Thyroid gland (tissue), 4 donors: ENCODE measurements around the gene PLCG2. TPM values are rescaled to one million over a fixed set of nuclear protein-coding genes. Genes with fewer than 3 reads are reported as not detected.

Experiments
- DNase-seq, 2 donors: peaks; one replicate each; pipeline ENCODE4 v3.0.0-alpha.2; 2019
- H3K27ac ChIP-seq, 3 donors: fragments of 200-600 bp; sonication (generic); 1 replicate in 2 of 3; 2 replicates in 1 of 3; pipeline ENCODE4 v1.5.1; 2016 to 2019; ENCODE audit warnings: mild to moderate bottlenecking in 1 of 3, moderate library complexity in 1 of 3
- H3K27me3 ChIP-seq: fragments of 200-600 bp; sonication (generic); one replicate; pipeline ENCODE4 v1.5.1; 2019
- H3K36me3 ChIP-seq, 2 donors: fragments of 200-600 bp; sonication (generic); one replicate each; pipeline ENCODE4 v1.5.1; 2016 to 2019
- H3K4me1 ChIP-seq, 2 donors: fragments of 200-600 bp; sonication (generic); one replicate each; pipeline ENCODE4 v1.5.1; 2017 to 2019
- H3K4me3 ChIP-seq, 3 donors: fragments of 200-600 bp; sonication (generic); replicated peaks in 1 of 3; 1 replicate in 2 of 3; 2 replicates in 1 of 3; pipeline ENCODE4 v1.5.1; 2016; ENCODE audit warnings: mild to moderate bottlenecking in 1 of 3
- H3K9me3 ChIP-seq: fragments of 200-600 bp; sonication (generic); one replicate; pipeline ENCODE4 v1.5.1; 2017
- CTCF ChIP-seq, 6 experiments: fragments of 200-600 bp in 3 of 6; fragments of 450-650 bp in 3 of 6; sonication (generic) in 3 of 6; IDR thresholded peaks; one replicate each; pipeline ENCODE4 v1.5.1; 2016 to 2019; ENCODE audit warnings: antibody characterized with exemption in 6 of 6, mild to moderate bottlenecking in 2 of 6, inconsistent platforms in 1 of 6, moderate library complexity in 1 of 6
- POLR2A ChIP-seq, 2 donors: fragments of 450-650 bp; IDR thresholded peaks; one replicate each; pipeline ENCODE4 v1.6.1; 2017; ENCODE audit warnings: antibody characterized with exemption in 2 of 2, mild to moderate bottlenecking in 2 of 2, moderate library complexity in 1 of 2
- WGBS, 2 donors: methylation state at CpG; one replicate each; pipeline ENCODE4 v1.1.5; 2017; 5-methylcytosine and 5-hydroxymethylcytosine counted together
- intact Hi-C: fragments of 100-400 bp; cut with DNase I; formaldehyde crosslinking; loops from one replicate; pipeline ENCODE4 v1.15.1; 2023
- total RNA-seq, 4 donors: library from RNA; depleted of rRNA; stranded (reverse); fragments of >200 nt; gene quantifications; one replicate each; pipeline ENCODE4 v1.2.3, GENCODE V29; 2016

The PLCG2 gene
- total RNA-seq, 4 donors from 2014 or later, result 9.2 to 12.1 (median 10.3) TPM

- no peaks in the 10 kb centered on the region for H3K27me3 ChIP-seq
- no peak for TF ChIP-seq CTCF (IDR thresholded peaks at IDR 0.05)
- TF ChIP-seq POLR2A (IDR thresholded peaks at IDR 0.05), result no peak
- intact Hi-C loops, result no loop called here
Observed at GRCh38 chr16:82010649-82011048, 231.6 kb downstream of the PLCG2 start.

GRCh38 chr16:82011199-82011641, 232.1 kb downstream of the PLCG2 start, which contains the start of gene SDR42E1:
TSS of gene SDR42E1 (minus strand) at chr16:82011470. CDS start at chr16:82000858, 10,612 bp downstream.
- intact Hi-C loops, result no loop called here
- TF ChIP-seq CTCF (IDR thresholded peaks at IDR 0.05), result no peak
- TF ChIP-seq POLR2A (IDR thresholded peaks at IDR 0.05), result no peak
- Histone ChIP-seq H3K4me1 (peaks cover 0 to 7% of the 10 kb centered on the region in 2 donors), H3K9me3 (no peaks in the 10 kb centered on the region), H3K27me3 (no peaks in the 10 kb centered on the region), H3K27ac (peak within 1 kb of the TSS in 1 of 3 donors; percentile 15), H3K36me3 (no peaks in the 10 kb centered on the region), H3K4me3 (peak within 1 kb of the TSS; percentile 31 to 49 (median 45))
- DNase-seq, result peak; percentile 65 to 77
- 8 to 9% methylated on average over 9 to 19 of the region's 32 CpGs for WGBS, 2 donors

More at GRCh38 chr16:82010649-82011048, 231.6 kb downstream of the PLCG2 start:
- Histone ChIP-seq H3K4me3 (peak overlapping the region; percentile 31 to 49 (median 45)), H3K9me3 (no peaks in the 10 kb centered on the region), H3K4me1 (peaks cover 0 to 7% of the 10 kb centered on the region in 2 donors), H3K36me3 (no peaks in the 10 kb centered on the region), H3K27ac (no peak overlapping the region)
- no peak for DNase-seq
- 78 to 81% methylated on average over 8 of the region's 8 CpGs for WGBS, 2 donors

Other genes with a start within 250 kb of the PLCG2 start
- 1 to 10 TPM; 4.3 to 8.8 (median 8.0) TPM for gene SDR42E1, start 232.2 kb downstream of the PLCG2 start, total RNA-seq